T47D (cell line): Measurements from ENCODE around the gene HILPDA.
"Not testable (repeated sequence)": the region's sequence is repeated elsewhere in the genome, so short reads cannot be mapped to it uniquely, and the experiment has no call there.

Experiments
- DNase-seq, 2 experiments: peaks; one replicate each; pipeline versions ENCODE4 v3.0.0 to v3.0.0-alpha.2; 2011 to 2012; ENCODE audit warnings: low read depth in 1 of 2, low spot score in 1 of 2
- JUND ChIP-seq: IDR thresholded peaks from 2 replicates; pipeline ENCODE4 v1.6.1; 2012; ENCODE audit warnings: low read depth
- in situ Hi-C: cut with HindIII; loops from 2 replicates; pipeline ENCODE4 v1.10.0; 2016; ENCODE audit warnings: low sequenced_read_pairs, low pct_unique_long_range_greater_than_20kb

The HILPDA gene

GRCh38 chr7:128442356-128442755 is 13.3 kb upstream of the HILPDA start:
- in situ Hi-C loops, result no loop called here

GRCh38 chr7:128443831-128444600 is 11.7 kb upstream of the HILPDA start:
- peak; percentile 4; the same call in 1 of the 2 replicates for TF ChIP-seq JUND
- in situ Hi-C loops, result no loop called here
- DNase-seq, result peak in 1 of 2 experiments; percentile 97

More at GRCh38 chr7:128442356-128442755, 13.3 kb upstream of the HILPDA start:
- no peak for TF ChIP-seq JUND
- no peak for DNase-seq

- in situ Hi-C loops, result no loop called here
- no peak for DNase-seq
- TF ChIP-seq JUND, result no peak
Observed at GRCh38 chr7:128446306-128446705, 9.4 kb upstream of the HILPDA start.

GRCh38 chr7:128447941-128448564 is 7.6 kb upstream of the HILPDA start:
- no peak for DNase-seq
- in situ Hi-C loops, result no loop called here
- no peak for TF ChIP-seq JUND

- no peak for TF ChIP-seq JUND
- in situ Hi-C loops, result no loop called here
- DNase-seq, result peak in 1 of 2 experiments; percentile 63
Observed at GRCh38 chr7:128448751-128449302, 6.9 kb upstream of the HILPDA start.

- in situ Hi-C loops, result no loop called here
- no peak for TF ChIP-seq JUND
Observed at GRCh38 chr7:128450409-128450808, 5.3 kb upstream of the HILPDA start.

GRCh38 chr7:128450913-128451312 is 4.8 kb upstream of the HILPDA start:
- in situ Hi-C loops, result no loop called here
- TF ChIP-seq JUND, result no peak
- DNase-seq, result no peak

More at GRCh38 chr7:128450409-128450808, 5.3 kb upstream of the HILPDA start:
- DNase-seq, result no peak

- no peak for TF ChIP-seq JUND
- in situ Hi-C loops, result no loop called here
Observed at GRCh38 chr7:128452552-128452951, 3.1 kb upstream of the HILPDA start.

GRCh38 chr7:128453836-128454804 is 1.6 kb upstream of the HILPDA start:
- peak in 1 of 2 experiments; percentile 73 for DNase-seq
- in situ Hi-C loops, result no loop called here
- no peak for TF ChIP-seq JUND

More at GRCh38 chr7:128452552-128452951, 3.1 kb upstream of the HILPDA start:
- no peak for DNase-seq

- no peak for TF ChIP-seq JUND
- in situ Hi-C loops, result no loop called here
- DNase-seq, result peak in 1 of 2 experiments; percentile 31
Observed at GRCh38 chr7:128454808-128455542, 703 bp upstream of the HILPDA start.

GRCh38 chr7:128456255-128456725 is 612 bp downstream of the HILPDA start:
- in situ Hi-C loops, result no loop called here
- no peak for DNase-seq
- no peak for TF ChIP-seq JUND

- in situ Hi-C loops, result not testable (repeated sequence)
- peak in 1 of 2 experiments; percentile 90 for DNase-seq
Observed at GRCh38 chr7:128457385-128457784, 1.7 kb downstream of the HILPDA start.
